ENCODE measurements around the gene CREB1.
"Not testable (repeated sequence)": the region's sequence is repeated elsewhere in the genome, so short reads cannot be mapped to it uniquely, and the experiment has no call there.

The CREB1 gene

GRCh38 chr2:207621501-207622039, 91.8 kb downstream of the CREB1 start:
- DNase-seq, result no peak

GRCh38 chr2:207624185-207625013, 94.6 kb downstream of the CREB1 start:
- peak; percentile 67 for DNase-seq

- DNase-seq, result peak; percentile 97
These were observed 95.5 kb downstream of the CREB1 start, which contains the start of gene METTL21A for GRCh38 chr2:207625014-207625907. Gene METTL21A (minus strand): TSS chr2:207625394. CDS start chr2:207624375, 1,019 bp downstream.

- DNase-seq, result no peak
These were observed 99.8 kb downstream of the CREB1 start for GRCh38 chr2:207629553-207629952.

- DNase-seq, result no peak
These were observed 100.7 kb downstream of the CREB1 start for GRCh38 chr2:207630491-207630890.

- no peak for DNase-seq
These were observed 103.1 kb downstream of the CREB1 start for GRCh38 chr2:207632575-207633493.

GRCh38 chr2:207633686-207634085, 103.9 kb downstream of the CREB1 start:
- no peak for DNase-seq

GRCh38 chr2:207635468-207636200, 105.9 kb downstream of the CREB1 start:
- no peak for DNase-seq

- not testable (repeated sequence) for DNase-seq
These were observed 109.5 kb downstream of the CREB1 start for GRCh38 chr2:207639288-207639687.

GRCh38 chr2:207640160-207640559, 110.4 kb downstream of the CREB1 start:
- no peak for DNase-seq

- DNase-seq, result no peak
These were observed 110.9 kb downstream of the CREB1 start for GRCh38 chr2:207640661-207641060.

- no peak for DNase-seq
These were observed 114.1 kb downstream of the CREB1 start for GRCh38 chr2:207643892-207644291.

- not testable (repeated sequence) for DNase-seq
These were observed 116.8 kb downstream of the CREB1 start for GRCh38 chr2:207646582-207646981.

All from CD4-positive, alpha-beta T cell treated with Interleukin-17A for 1 hour (primary cell).